GM15510 (cell line): ENCODE measurements around the gene NT5C1B.

Source experiments
- POLR2A ChIP-seq: IDR thresholded peaks from 3 replicates; pipeline ENCODE4 v1.6.1; 2011; ENCODE audit warnings: borderline replicate concordance; ENCODE audit not compliant: insufficient read length; ENCODE audit errors: extremely low read depth

Gene NT5C1B

DNA sequence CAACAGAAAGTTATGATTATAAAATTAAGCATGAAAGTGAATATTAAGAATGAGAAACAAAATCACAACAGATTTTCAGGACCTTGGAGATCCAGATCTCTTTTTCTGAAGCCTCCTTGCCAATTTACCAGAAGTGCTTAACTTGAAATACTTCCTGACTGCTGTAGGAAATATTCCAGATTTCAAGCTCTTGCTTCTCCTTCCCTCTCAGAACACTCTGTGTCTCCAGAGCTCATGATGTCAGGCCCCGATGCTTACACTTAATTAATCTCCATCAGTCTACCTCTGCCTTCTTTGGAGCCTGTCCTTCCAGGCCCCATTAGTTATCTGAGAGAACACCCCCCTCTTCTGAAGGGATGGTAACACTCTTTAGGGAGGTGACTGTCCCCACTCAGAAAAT lies 20.7 kb upstream of the NT5C1B start:
- no peak for TF ChIP-seq POLR2A

DNA sequence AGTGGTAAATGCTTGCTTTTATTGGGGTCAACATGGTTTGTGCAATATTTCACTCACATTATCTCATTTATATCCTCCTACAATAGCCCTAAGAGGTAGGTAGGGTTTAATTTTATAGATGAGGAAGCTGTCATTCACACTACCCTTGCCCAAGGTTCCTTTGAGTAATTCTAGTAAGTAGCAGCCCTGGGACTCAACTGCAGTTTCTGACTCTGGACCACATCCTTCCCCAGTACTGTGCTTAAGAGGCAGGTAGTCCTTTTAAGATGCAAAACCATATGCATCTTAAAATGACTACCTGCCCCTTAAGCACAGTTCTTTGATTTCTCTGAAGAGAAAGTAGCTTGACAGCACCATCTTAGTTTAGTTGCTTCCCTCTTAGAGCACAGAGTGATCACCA lies 15.7 kb upstream of the NT5C1B start:
- TF ChIP-seq POLR2A: no peak

DNA sequence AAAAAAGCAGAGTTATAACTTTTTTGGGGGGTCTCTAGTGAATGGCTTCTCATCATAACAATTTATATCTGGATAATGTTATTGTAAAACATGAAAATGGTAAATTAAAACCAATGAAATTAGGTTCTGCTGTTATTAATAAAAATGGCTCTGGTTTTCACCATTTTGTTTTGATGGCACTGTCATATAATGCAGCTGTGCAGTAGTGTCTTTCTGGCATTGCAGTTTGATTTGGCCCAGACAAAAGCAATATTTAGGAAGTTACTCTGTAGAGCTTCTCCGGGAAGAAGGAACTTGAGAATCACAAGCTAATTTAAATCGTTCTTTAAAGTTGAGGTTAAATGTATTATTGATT lies 15.1 kb upstream of the NT5C1B start:
- TF ChIP-seq POLR2A: no peak

DNA sequence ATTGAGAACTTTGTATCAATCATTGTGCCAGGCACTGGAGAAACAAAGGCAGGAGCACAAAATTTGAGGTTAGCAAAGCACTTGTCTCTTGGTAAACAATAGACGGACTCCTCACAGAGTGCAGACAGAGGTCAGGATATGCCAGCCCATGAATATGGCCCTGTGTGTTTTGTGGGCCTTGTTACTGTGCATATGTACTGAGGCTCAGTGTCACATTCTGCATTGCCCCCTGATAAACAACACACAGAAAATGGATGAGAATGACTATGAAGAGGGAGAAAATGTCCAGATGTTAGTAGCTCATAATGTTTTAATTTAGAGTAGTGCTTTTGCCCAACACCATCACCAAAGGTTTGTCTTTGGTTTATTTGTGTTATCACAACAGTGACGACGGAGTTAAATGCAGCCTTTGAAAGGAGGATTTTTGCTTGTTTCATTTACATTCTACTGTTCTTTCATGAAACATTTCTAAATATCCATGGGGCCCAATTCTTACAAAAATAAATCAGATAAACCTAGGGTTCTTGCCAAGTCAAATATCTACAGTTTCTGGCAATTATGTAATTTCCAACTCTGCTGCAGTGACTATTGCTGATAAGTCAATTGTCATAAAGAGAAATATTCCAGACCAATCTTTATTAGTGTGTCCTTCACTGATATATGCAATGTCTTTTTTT lies 14.6 kb upstream of the NT5C1B start:
- no peak for TF ChIP-seq POLR2A

DNA sequence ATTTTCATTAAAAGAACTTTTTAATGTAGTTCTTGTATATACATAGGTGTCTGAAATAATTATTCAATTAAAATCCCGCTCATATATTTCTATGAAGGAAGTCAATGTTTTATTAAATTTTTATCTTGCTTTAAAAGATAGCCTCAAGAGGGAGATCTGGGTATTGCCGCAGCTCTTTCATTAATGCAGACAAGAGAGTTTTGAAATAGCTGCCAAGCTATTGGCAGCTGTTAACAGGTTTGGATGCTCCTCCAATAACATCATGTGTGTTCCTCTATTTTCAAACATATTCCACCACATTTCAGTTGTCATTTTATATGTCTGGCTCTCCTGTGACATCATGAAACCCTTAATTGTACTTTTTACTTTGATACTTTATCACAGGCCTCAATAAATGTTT lies 12.9 kb upstream of the NT5C1B start:
- no peak for TF ChIP-seq POLR2A

DNA sequence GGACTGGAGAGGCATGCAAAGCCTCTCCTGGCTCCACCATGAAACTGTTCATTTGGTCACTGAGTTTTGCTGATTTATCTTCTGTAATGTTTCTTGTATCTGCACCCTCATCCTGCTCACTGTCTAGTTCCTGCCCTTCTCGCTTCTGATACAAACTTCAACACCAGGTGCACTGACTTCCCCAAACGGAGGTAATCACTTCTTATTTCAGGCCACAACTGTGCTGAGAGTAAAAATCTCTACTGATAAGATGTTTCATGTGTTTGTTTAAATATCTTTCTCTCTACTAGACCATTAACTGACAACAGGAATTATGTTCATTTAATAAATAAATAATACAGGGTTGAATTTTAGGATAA lies 10.9 kb upstream of the NT5C1B start:
- TF ChIP-seq POLR2A: no peak

DNA sequence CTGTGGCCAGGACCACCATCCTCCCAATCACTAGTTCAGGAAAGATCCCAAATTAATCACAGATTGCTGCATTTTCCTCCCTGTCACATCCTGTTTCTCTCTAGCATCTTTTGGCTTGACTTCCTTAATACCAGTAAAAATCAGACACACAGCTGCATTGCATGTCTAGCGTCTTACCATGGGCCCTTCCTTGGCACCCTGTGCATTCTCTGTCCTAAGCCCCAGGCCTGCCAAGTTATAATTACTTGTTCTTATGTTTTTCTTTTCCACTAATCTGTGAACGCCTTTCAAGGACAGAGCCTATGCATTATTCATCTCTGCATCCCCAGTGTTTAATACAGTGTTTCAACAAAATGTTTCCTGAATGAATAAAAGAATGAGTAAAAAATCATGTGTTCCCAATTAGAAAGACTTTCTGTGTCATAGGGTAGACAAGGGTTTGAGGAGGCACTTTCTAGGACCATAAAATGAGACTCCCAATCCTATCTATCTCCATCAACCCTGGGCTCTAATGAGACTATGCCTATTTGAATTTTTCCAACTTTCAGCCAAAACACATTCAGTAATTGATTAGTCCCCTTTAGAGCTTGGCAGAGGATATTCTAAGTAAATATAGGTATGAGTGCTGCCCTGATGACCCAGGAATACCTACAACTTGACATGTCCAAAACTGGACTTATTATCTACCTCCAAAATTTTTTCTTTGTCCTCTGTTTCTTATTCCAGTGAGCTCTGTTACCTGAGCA lies 10.3 kb upstream of the NT5C1B start:
- no peak for TF ChIP-seq POLR2A

DNA sequence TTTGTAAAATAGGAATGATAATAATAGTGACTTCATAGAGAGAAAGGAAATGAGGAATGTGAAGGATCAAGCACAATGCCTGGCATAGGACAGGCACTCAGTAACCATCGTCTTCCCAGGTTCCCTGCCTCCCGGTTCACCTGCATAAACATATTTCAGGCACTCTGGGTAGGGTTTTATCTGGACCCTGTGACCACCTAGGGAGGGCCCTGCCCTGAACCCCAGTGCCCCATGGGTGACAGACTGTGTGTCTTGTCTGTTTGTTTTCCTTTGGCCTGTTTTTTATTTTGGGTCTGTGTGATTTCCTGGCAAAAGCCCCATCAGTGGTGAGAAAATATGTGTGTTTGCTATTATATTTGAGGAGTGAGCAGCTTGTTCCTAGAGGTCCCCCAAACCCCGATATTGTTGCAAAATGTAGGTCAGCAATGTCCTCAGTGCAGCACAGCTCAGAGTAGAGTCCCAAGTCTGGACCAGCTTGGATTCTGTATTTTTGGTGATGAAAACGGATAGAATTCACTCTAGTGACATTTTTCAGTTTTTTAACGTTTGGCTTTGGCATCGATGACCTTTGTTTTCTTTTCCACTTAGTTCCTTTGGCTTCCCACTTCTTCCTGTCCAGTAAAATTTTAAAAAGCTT lies 9.6 kb upstream of the NT5C1B start:
- no peak for TF ChIP-seq POLR2A

DNA sequence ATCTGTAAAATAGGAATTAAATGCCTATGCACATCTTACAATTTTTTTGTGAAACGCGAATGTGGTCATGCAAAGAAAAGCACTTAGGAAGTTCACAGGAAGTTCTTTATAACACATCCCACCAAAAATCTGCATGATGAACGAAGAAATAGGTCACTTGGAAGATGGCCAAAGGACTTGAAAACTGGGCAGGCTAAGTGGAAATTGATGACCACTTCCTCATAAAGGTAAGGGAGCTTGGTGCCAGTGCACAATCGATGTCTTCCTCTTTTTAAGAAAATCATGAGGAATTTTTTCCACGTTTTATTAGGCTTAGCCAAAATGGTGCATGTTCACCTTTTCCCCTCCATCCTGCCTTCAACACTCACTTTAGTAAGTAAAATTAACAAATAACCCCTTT lies 8.2 kb upstream of the NT5C1B start:
- TF ChIP-seq POLR2A: no peak

DNA sequence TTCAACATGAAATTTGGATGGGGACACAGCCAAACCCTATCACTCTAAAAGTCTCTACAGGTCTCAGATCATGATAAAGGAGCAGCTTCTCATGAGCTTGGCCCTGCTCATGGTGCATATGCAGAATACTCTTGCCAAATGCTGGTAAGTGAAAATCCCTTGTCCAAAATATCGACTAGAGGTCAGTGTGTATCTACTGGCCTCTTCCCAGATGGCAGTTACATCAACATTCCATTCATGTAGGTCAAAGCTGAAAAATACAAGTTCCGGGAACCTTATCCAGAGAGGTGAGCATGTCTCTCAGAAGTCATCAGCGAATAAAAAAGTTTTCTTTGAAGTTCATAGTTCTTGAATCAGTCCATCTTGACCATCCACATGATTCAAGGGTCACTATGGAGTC lies 7.6 kb upstream of the NT5C1B start:
- TF ChIP-seq POLR2A: no peak

DNA sequence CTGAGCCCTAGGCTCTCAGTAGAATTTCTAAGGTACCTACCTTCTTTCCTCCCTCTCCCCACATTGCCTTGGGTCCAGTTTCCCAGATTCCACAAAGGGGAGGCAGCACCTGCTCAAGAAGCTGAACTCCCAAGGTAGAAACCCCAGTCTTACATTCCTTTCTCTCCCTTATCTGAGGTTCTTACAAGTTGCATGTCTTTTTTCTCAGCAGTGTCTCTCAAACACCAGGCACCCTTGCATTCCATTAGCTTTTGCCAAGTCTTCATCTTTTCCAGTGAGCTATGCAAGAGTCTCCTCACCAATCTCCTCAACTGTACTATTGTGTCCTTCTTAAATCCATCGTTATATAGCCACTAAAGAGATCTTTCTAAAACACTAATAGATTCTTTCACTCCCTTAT lies 4.1 kb upstream of the NT5C1B start:
- TF ChIP-seq POLR2A: no peak

DNA sequence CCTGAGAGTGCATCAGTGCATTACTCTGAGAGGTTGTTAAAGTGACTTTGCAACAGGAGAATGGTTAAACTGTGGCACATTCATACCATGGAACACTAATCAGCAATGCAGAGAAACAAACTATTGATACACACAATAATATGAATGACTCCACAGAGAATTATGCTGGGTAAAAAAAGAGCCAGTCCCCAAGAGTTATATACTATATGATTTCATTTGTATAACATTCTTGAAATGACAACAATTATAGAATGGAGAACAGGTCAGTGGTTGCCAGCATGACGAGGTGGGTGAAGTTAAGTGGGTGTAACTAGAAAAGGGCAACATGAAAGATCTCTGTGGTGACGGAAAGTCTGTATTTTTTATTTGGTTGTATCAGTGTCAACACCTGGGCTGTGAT lies 3.0 kb upstream of the NT5C1B start:
- no peak for TF ChIP-seq POLR2A

DNA sequence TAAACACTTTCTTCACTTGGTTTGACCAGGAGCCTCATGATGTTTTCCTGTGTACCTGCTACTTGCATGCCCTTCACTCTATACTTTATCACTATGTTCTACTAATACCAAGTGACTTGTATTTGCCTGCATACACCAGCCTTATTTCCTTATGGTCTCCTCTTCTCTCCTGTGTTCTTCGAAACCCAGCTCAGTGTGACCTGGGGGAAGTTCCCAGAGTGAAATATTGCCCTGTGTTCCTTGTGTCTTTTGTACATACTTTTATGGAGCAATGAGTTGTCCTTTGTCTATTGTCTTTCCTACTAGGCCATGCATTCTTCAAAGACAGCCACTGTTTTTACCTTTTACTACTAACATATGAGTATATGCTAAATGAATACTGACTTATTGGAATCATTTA lies 567 bp downstream of the NT5C1B start:
- TF ChIP-seq POLR2A: no peak

DNA sequence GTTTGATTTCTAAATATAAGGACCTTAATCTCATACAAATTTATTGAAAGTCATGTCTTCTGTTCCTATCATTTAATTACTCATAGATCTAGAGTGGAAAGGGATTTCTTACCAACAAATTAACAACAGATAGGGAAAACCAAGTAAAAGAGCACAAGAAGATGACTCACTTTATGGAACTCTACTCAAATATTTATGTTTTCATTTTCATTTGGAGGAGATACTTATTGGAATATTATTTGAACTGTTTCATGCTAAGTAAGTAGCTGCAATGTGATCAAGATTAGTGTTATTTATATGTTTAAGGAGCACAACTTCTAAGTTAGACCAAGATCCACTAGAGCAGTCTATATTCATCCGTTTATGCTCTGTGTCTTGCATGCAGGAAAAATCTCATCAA lies 1.3 kb downstream of the NT5C1B start:
- TF ChIP-seq POLR2A: no peak

DNA sequence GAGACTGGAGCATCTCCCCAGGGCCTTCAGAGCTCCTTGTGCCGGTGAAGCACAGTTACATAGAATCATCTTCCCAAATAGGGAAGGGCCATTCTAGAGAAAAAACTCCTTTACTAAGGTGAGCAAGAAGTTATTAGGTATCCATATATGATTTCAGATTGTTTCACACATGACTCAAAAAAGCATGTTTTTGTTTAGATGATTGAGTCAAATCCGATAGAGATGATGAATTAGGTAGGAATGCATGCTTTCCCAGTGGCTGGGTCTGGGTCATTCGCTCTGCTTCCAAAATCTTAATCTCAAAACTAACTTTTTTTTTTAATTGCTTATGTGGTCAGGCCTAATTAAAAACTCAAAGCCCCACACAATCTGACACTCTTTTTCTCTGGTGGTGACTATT lies 3.8 kb downstream of the NT5C1B start:
- TF ChIP-seq POLR2A: no peak

DNA sequence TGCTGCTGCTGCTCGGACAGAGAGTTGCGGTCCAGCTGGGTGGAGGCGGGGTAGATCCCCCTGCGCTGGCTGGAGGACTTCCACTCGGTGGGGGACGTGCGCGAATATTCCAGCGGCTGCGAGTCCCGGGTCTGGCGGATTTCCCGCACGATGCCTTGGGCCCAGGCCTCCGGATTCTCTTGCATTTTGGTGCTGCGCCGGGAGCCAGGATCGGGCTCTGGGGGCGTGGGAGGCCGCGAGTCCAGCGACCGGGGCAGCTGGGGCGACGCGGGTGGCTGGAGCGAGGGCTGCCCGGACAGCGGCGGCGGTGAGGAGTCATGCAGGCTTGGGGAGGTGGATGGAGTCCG lies 4.8 kb downstream of the NT5C1B start:
- no peak for TF ChIP-seq POLR2A
